Spleen (tissue), 11 donors: ENCODE data around the gene VPS4B. TPM values are rescaled to one million over a fixed set of nuclear protein-coding genes. Genes with fewer than 3 reads are reported as not detected.
"Not testable (repeated sequence)": the region's sequence is repeated elsewhere in the genome, so short reads cannot be mapped to it uniquely, and the experiment has no call there.

ENCODE experiments used
- DNase-seq: peaks from one replicate; pipeline ENCODE4 v3.0.0-alpha.2; 2020
- H3K27ac ChIP-seq, 8 donors: fragments of 200-600 bp; sonication (generic) in 7 of 8; 1 replicate in 4 of 8; 2 replicates in 4 of 8; pipeline versions ENCODE4 v1.5.0 to v1.8.0; 2016 to 2021; ENCODE audit warnings: inconsistent platforms in 4 of 8, mild to moderate bottlenecking in 4 of 8, moderate library complexity in 1 of 8
- H3K27me3 ChIP-seq, 7 donors: fragments of 200-600 bp; sonication (generic) in 6 of 7; replicated peaks in 1 of 7; 1 replicate in 4 of 7; 2 replicates in 3 of 7; pipeline versions ENCODE4 v1.5.0 to v1.8.0; 2016 to 2021; ENCODE audit warnings: inconsistent platforms in 3 of 7, mild to moderate bottlenecking in 1 of 7
- H3K36me3 ChIP-seq, 6 donors: fragments of 200-600 bp; sonication (generic) in 5 of 6; 1 replicate in 4 of 6; 2 replicates in 2 of 6; pipeline versions ENCODE4 v1.5.0 to v1.8.0; 2016 to 2021; ENCODE audit warnings: inconsistent platforms in 2 of 6
- H3K4me1 ChIP-seq, 6 donors: fragments of 200-600 bp; sonication (generic) in 5 of 6; 1 replicate in 3 of 6; 2 replicates in 3 of 6; pipeline versions ENCODE4 v1.5.0 to v1.8.0; 2016 to 2021; ENCODE audit warnings: inconsistent platforms in 3 of 6
- H3K4me3 ChIP-seq, 8 donors: fragments of 200-600 bp; sonication (generic) in 7 of 8; 1 replicate in 4 of 8; 2 replicates in 4 of 8; pipeline versions ENCODE4 v1.5.0 to v1.8.0; 2016 to 2021; ENCODE audit warnings: inconsistent platforms in 4 of 8, mild to moderate bottlenecking in 4 of 8, moderate library complexity in 2 of 8
- H3K9me3 ChIP-seq, 8 donors: fragments of 200-600 bp; sonication (generic) in 7 of 8; 1 replicate in 4 of 8; 2 replicates in 4 of 8; pipeline versions ENCODE4 v1.5.0 to v1.8.0; 2016 to 2021; ENCODE audit warnings: inconsistent platforms in 4 of 8
- POLR2A ChIP-seq, 3 donors: fragments of 450-650 bp; IDR thresholded peaks; one replicate each; pipeline ENCODE4 v1.5.1; 2017; ENCODE audit warnings: antibody characterized with exemption in 3 of 3, mild to moderate bottlenecking in 1 of 3
- POLR2AphosphoS5 ChIP-seq, 3 donors: sonication (generic); formaldehyde crosslinking; IDR thresholded peaks; one replicate each; pipeline ENCODE4 v1.5.1; 2017; ENCODE audit warnings: antibody characterized with exemption in 3 of 3
- WGBS, 5 donors: extraction: QIAGEN DNeasy Blood & Tissue Kit in 3 of 5; methylation state at CpG; one replicate each; pipeline versions ENCODE4 v1.1.5 to v1.1.7; 2013 to 2018; 5-methylcytosine and 5-hydroxymethylcytosine counted together
- intact Hi-C: fragments of 100-400 bp; cut with DNase I; formaldehyde crosslinking; loops from one replicate; pipeline ENCODE4 v1.15.0; 2023; ENCODE audit warnings: low total_unique reads
- polyA plus RNA-seq, 3 donors: library from polyadenylated mRNA; stranded (reverse); fragments of 200-250 nt; gene quantifications; one replicate each; pipeline ENCODE4 v1.2.1, GENCODE V29; 2013
- total RNA-seq, 7 donors: library from RNA; depleted of rRNA in 3 of 7; stranded (reverse); fragments of >200 nt in 3 of 7; fragmentation: NEBNext Ultra II Directional in 4 of 7; extraction: Animal tissue kit (Norgen Biotek cat#: 25700) in 4 of 7; gene quantifications; one replicate each; pipeline versions ENCODE4 v1.1.0 to v1.2.1, GENCODE V29; 2016 to 2021
- TF ChIP-seq, protein P1 (sequence below), 11 experiments: fragments of 200-600 bp in 7 of 11; fragments of 450-650 bp in 4 of 11; sonication (generic) in 4 of 11; IDR thresholded peaks in 8 of 11; conservative IDR thresholded peaks in 3 of 11; 1 replicate in 7 of 11; 2 replicates in 4 of 11; pipeline versions ENCODE4 v1.4.0 to v1.8.0; 2016 to 2021; ENCODE audit warnings: antibody characterized with exemption in 11 of 11, inconsistent platforms in 4 of 11, mild to moderate bottlenecking in 1 of 11
- donor health status: healthy with polysubstance abuse.
- donor health status: DM: no; HTN: no; CAD: no; lungs with moderate emphysema.
- donor health status: DM: no; HTN: no; CAD: no.
- donor health status: Bipolar disorder and iron deficiency.
- donor health status: healthy.
- donor health status: DM: no; HTN: no; CAD: no.
- donor health status: DM: yes; HTN: yes; CAD: no.

VPS4B gene
- total and polyA plus RNA-seq, 10 donors, result 11.1 to 69.4 (median 48.0) TPM

DNA sequence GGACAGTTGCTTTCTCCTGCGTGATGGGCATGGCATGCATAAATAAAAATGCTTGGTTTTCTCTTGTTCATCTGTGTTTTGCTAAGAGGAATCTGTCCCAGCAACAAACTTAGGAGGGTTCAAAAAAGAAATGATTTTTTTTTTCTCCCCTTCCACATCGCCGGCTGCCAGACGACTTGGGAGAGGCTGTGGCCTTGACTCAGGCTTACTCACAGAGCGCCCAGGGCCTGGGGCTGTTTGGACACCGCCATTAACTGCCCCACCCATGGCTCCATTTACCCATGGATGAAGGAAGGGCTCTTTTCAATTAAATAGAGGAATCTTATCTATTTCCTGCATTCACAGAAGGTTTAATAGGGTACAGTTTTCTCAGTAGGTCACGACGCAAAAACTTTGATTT is 32.2 kb upstream of the VPS4B start:
- H3K9me3 ChIP-seq, result no peaks in the 10 kb centered on the region

DNA sequence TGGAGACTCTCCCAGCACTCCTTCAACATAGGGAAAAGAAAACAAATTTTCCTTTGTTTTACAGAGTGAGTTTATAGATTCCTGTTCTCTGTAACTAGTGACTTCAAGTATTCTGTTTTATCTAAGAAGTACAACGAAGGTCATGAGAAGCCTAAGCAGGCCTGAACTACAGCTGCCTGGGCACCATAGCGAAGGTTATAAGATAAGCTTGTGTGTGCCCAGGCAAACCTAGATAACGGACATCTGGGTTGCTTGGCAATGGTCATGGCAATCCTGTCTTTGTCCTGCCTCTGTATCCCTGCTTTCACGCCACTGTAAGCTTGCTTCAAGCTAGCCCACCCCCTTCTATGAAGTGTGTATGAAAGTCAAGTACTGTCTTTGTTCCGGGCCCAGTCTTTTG is 30.5 kb upstream of the VPS4B start:
- H3K36me3 ChIP-seq, DNase-seq, intact Hi-C loops, H3K9me3 ChIP-seq, H3K4me3 ChIP-seq, H3K27me3 ChIP-seq, H3K27ac ChIP-seq, H3K4me1 ChIP-seq: not testable (repeated sequence)
- 86 to 94% (median 89%) methylated on average over 5 of the region's 5 CpGs for WGBS, 5 donors

More for the DNA sequence above, 32.2 kb upstream of the VPS4B start:
- WGBS, 5 donors, result 77 to 99% (median 87%) methylated on average over 8 of the region's 8 CpGs
- H3K27ac ChIP-seq, result no peak overlapping the region
- H3K27me3 ChIP-seq, result no peaks in the 10 kb centered on the region
- DNase-seq, result no peak
- H3K36me3 ChIP-seq, result no peaks in the 10 kb centered on the region
- no peak overlapping the region for H3K4me3 ChIP-seq
- no peaks in the 10 kb centered on the region for H3K4me1 ChIP-seq
- intact Hi-C loops, result no loop called here
- TF ChIP-seq POLR2A (IDR thresholded peaks at IDR 0.05) (no peak), POLR2AphosphoS5 (IDR thresholded peaks at IDR 0.05) (no peak)
- TF ChIP-seq, protein P1, sequence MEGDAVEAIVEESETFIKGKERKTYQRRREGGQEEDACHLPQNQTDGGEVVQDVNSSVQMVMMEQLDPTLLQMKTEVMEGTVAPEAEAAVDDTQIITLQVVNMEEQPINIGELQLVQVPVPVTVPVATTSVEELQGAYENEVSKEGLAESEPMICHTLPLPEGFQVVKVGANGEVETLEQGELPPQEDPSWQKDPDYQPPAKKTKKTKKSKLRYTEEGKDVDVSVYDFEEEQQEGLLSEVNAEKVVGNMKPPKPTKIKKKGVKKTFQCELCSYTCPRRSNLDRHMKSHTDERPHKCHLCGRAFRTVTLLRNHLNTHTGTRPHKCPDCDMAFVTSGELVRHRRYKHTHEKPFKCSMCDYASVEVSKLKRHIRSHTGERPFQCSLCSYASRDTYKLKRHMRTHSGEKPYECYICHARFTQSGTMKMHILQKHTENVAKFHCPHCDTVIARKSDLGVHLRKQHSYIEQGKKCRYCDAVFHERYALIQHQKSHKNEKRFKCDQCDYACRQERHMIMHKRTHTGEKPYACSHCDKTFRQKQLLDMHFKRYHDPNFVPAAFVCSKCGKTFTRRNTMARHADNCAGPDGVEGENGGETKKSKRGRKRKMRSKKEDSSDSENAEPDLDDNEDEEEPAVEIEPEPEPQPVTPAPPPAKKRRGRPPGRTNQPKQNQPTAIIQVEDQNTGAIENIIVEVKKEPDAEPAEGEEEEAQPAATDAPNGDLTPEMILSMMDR (IDR thresholded peaks at IDR 0.05 in 8 of 11, conservative IDR thresholded peaks at IDR 0.05 in 3 of 11), result no peak

DNA sequence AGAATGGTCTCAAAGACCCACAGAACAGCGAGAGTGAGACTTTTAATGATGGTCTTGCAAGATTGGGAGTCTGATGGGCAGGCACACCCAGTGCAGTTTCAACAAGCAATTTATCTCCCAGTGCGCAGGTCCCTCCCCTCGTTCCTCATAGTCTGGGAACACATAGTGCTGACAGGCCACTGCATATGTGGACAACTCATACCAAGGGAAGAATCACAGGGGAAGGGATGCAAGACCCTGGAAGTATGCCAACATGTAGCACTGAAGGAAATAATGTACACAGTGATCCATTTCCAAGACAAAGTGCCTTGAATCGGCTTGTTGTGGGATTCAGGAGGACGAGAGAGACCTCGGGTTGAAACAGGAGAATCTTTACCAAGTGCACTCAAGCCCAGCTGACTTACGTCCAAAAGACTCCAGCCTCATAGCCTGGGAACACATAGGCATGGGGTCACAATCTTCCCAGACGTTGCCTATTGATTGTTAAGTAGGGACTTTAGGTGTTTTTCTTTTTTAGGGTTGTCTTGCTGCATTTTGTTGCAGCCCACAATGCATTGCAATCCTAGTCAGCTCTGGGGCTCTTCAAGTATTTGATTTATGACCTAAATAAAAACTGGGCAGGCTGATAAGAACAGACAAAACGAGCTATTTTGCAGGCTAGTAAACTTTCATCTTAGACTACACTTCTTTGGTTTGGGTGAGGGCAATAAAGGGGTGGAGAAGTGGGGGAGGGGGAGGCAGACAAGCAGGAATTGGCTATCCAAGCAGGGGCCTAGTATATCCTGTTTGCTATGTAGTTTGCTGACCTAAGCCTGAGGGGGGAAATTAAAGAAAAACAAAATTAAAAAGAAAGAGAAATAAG is 29.8 kb upstream of the VPS4B start:
- H3K4me1 ChIP-seq, result no peaks in the 10 kb centered on the region
- intact Hi-C loops, result no loop called here
- no peaks in the 10 kb centered on the region for H3K9me3 ChIP-seq
- no peak overlapping the region for H3K27ac ChIP-seq
- 58 to 73% (median 63%) methylated on average over 9 of the region's 9 CpGs for WGBS, 5 donors
- H3K4me3 ChIP-seq, result no peak overlapping the region
- TF ChIP-seq, protein P1 (IDR thresholded peaks at IDR 0.05 in 8 of 11, conservative IDR thresholded peaks at IDR 0.05 in 3 of 11), result no peak
- TF ChIP-seq POLR2AphosphoS5 (IDR thresholded peaks at IDR 0.05) (no peak), POLR2A (IDR thresholded peaks at IDR 0.05) (no peak)
- DNase-seq, result no peak
- no peaks in the 10 kb centered on the region for H3K27me3 ChIP-seq
- no peaks in the 10 kb centered on the region for H3K36me3 ChIP-seq

DNA sequence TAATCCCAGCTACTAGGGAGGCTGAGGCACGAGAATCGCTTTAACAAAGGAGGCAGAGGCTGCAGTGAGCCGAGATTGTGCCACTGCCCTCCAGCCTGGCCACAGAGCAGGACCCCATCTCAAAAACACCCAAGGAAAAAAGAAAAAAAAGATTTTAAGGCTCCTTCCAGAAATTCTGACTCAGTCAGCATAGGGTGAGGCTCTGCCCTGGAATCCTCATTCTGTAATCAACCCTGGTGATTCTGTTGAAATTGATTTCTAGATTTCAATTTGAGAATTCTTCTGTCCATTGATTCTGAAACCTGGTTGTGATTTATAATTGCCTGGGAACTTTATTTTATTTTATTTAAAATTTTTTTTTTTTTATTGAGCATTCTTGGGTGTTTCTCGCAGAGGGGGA is 27.1 kb upstream of the VPS4B start:
- TF ChIP-seq, protein P1 (IDR thresholded peaks at IDR 0.05 in 8 of 11, conservative IDR thresholded peaks at IDR 0.05 in 3 of 11), result no peak
- TF ChIP-seq POLR2A (IDR thresholded peaks at IDR 0.05) (no peak), POLR2AphosphoS5 (IDR thresholded peaks at IDR 0.05) (no peak)
- WGBS, 5 donors, result 87 to 92% (median 91%) methylated on average over 4 of the region's 4 CpGs
- intact Hi-C loops, result no loop called here

More for the DNA sequence above, 27.1 kb upstream of the VPS4B start:
- peaks cover 0 to 10% (median 3%) of the 10 kb centered on the region in 6 donors for H3K4me1 ChIP-seq
- no peak overlapping the region for H3K27ac ChIP-seq
- H3K27me3 ChIP-seq, result no peaks in the 10 kb centered on the region
- no peak overlapping the region for H3K4me3 ChIP-seq
- no peaks in the 10 kb centered on the region for H3K36me3 ChIP-seq
- DNase-seq, result no peak
- no peaks in the 10 kb centered on the region for H3K9me3 ChIP-seq
